Mucosa of rectum (tissue), 2 donors: ENCODE measurements around the gene SELP.
"Not testable (repeated sequence)": the region's sequence is repeated elsewhere in the genome, so short reads cannot be mapped to it uniquely, and the experiment has no call there.

ENCODE experiments used
- H3K27ac ChIP-seq, 2 donors: one replicate each; pipeline ENCODE4 v1.7.0; 2013; ENCODE audit warnings: inconsistent platforms in 2 of 2, low read depth in 2 of 2, low read length in 2 of 2
- H3K27me3 ChIP-seq, 2 donors: one replicate each; pipeline ENCODE4 v1.7.0; 2013; ENCODE audit warnings: low read length in 2 of 2; ENCODE audit not compliant: control insufficient read depth in 2 of 2, insufficient read depth in 2 of 2
- H3K36me3 ChIP-seq, 2 donors: one replicate each; pipeline ENCODE4 v1.7.0; 2013; ENCODE audit warnings: low read length in 2 of 2; ENCODE audit not compliant: control insufficient read depth in 2 of 2, insufficient read depth in 2 of 2
- H3K4me1 ChIP-seq, 2 donors: one replicate each; pipeline ENCODE4 v1.7.0; 2013; ENCODE audit warnings: low read length in 2 of 2, mild to moderate bottlenecking in 1 of 2; ENCODE audit not compliant: control insufficient read depth in 2 of 2, insufficient read depth in 2 of 2
- H3K4me3 ChIP-seq, 2 donors: one replicate each; pipeline ENCODE4 v1.7.0; 2013; ENCODE audit warnings: low read length in 2 of 2
- H3K9ac ChIP-seq, 2 donors: one replicate each; pipeline ENCODE4 v1.7.0; 2013; ENCODE audit warnings: low read length in 2 of 2, low read depth in 1 of 2, mild to moderate bottlenecking in 1 of 2
- H3K9me3 ChIP-seq, 2 donors: one replicate each; pipeline ENCODE4 v1.7.0; 2013; ENCODE audit warnings: low read length in 2 of 2; ENCODE audit not compliant: control insufficient read depth in 2 of 2
- donor health status: healthy.
- donor health status: Normal muscosa, but diverticular disease.

The SELP gene

GRCh38 chr1:169630006-169630405, at the start of gene SELP:
SELP (minus strand) TSS chr1:169630124; CDS start chr1:169630074, 50 bp downstream.
- Histone ChIP-seq H3K27ac (no peak within 1 kb of the TSS), H3K9me3 (peaks cover 0 to 4% of the 10 kb centered on the region in 2 donors), H3K9ac (no peak within 1 kb of the TSS), H3K4me3 (no peak within 1 kb of the TSS), H3K4me1 (no peaks in the 10 kb centered on the region), H3K36me3 (no peaks in the 10 kb centered on the region), H3K27me3 (no peaks in the 10 kb centered on the region)

- H3K36me3 ChIP-seq, result no peaks in the 10 kb centered on the region
- H3K9ac ChIP-seq, result no peak overlapping the region
- no peaks in the 10 kb centered on the region for H3K4me1 ChIP-seq
- H3K4me3 ChIP-seq, result no peak overlapping the region
- H3K27me3 ChIP-seq, result no peaks in the 10 kb centered on the region
- no peak overlapping the region for H3K27ac ChIP-seq
- no peaks in the 10 kb centered on the region for H3K9me3 ChIP-seq
Measured at GRCh38 chr1:169679692-169680091, 49.8 kb upstream of the SELP start.

- Histone ChIP-seq H3K4me1 (no peaks in the 10 kb centered on the region), H3K27me3 (no peaks in the 10 kb centered on the region), H3K27ac (no peak overlapping the region), H3K4me3 (no peak overlapping the region), H3K9ac (no peak overlapping the region), H3K9me3 (no peaks in the 10 kb centered on the region), H3K36me3 (no peaks in the 10 kb centered on the region)
Measured at GRCh38 chr1:169676001-169676400, 46.1 kb upstream of the SELP start.

- no peaks in the 10 kb centered on the region for H3K27me3 ChIP-seq
- no peak overlapping the region for H3K9ac ChIP-seq
- no peak overlapping the region for H3K27ac ChIP-seq
- H3K4me3 ChIP-seq, result no peak overlapping the region
- H3K4me1 ChIP-seq, result no peaks in the 10 kb centered on the region
- no peaks in the 10 kb centered on the region for H3K9me3 ChIP-seq
- H3K36me3 ChIP-seq, result no peaks in the 10 kb centered on the region
Measured at GRCh38 chr1:169670836-169671235, 40.9 kb upstream of the SELP start.

GRCh38 chr1:169670244-169670643, 40.3 kb upstream of the SELP start:
- H3K9me3 ChIP-seq, H3K9ac ChIP-seq, H3K36me3 ChIP-seq, H3K4me1 ChIP-seq, H3K27me3 ChIP-seq, H3K4me3 ChIP-seq, H3K27ac ChIP-seq: not testable (repeated sequence)

GRCh38 chr1:169667699-169668596, 38.0 kb upstream of the SELP start:
- not testable (repeated sequence) for H3K27me3 ChIP-seq, H3K9me3 ChIP-seq, H3K4me1 ChIP-seq, H3K27ac ChIP-seq, H3K4me3 ChIP-seq, H3K36me3 ChIP-seq, H3K9ac ChIP-seq

GRCh38 chr1:169667227-169667639, 37.3 kb upstream of the SELP start:
- not testable (repeated sequence) for H3K9me3 ChIP-seq, H3K27me3 ChIP-seq, H3K36me3 ChIP-seq, H3K4me1 ChIP-seq, H3K27ac ChIP-seq, H3K9ac ChIP-seq, H3K4me3 ChIP-seq

- H3K27me3 ChIP-seq, H3K9me3 ChIP-seq, H3K4me3 ChIP-seq, H3K27ac ChIP-seq, H3K9ac ChIP-seq, H3K4me1 ChIP-seq, H3K36me3 ChIP-seq: not testable (repeated sequence)
Measured at GRCh38 chr1:169662680-169663079, 32.8 kb upstream of the SELP start.

GRCh38 chr1:169661066-169661465, 31.1 kb upstream of the SELP start:
- not testable (repeated sequence) for H3K9ac ChIP-seq, H3K27me3 ChIP-seq, H3K27ac ChIP-seq, H3K4me1 ChIP-seq, H3K36me3 ChIP-seq, H3K4me3 ChIP-seq, H3K9me3 ChIP-seq

GRCh38 chr1:169658777-169659176, 28.9 kb upstream of the SELP start:
- H3K9me3 ChIP-seq, H3K27me3 ChIP-seq, H3K27ac ChIP-seq, H3K9ac ChIP-seq, H3K4me3 ChIP-seq, H3K36me3 ChIP-seq, H3K4me1 ChIP-seq: not testable (repeated sequence)
